HepG2 (cell line): ENCODE measurements around the gene STX1B. TPM values are rescaled to one million over a fixed set of nuclear protein-coding genes. Genes with fewer than 3 reads are reported as not detected.

Source experiments
- ATF1 ChIP-seq: IDR thresholded peaks from 2 replicates; pipeline ENCODE4 v1.6.1; 2016; ENCODE audit warnings: mild to moderate bottlenecking, control low read depth
- ATF7-NPFF ChIP-seq: sonication (generic); formaldehyde crosslinking; IDR thresholded peaks from 2 replicates; pipeline ENCODE4 v1.8.1; 2023; ENCODE audit warnings: mild to moderate bottlenecking, low read depth, missing genetic modification reagents, moderate library complexity
- BORCS8-MEF2B ChIP-seq: sonication (generic); formaldehyde crosslinking; IDR thresholded peaks from 2 replicates; pipeline ENCODE4 v1.8.0; 2022; ENCODE audit warnings: mild to moderate bottlenecking, missing genetic modification reagents
- HIVEP1 ChIP-seq: sonication (generic); formaldehyde crosslinking; IDR thresholded peaks from 2 replicates; pipeline ENCODE4 v1.4.0; 2020; ENCODE audit warnings: mild to moderate bottlenecking, missing genetic modification reagents
- KLF13 ChIP-seq: sonication (generic); formaldehyde crosslinking; IDR thresholded peaks from 2 replicates; pipeline ENCODE4 v1.4.0; 2020; ENCODE audit warnings: mild to moderate bottlenecking, missing genetic modification reagents
- MTA1 ChIP-seq: sonication (generic); formaldehyde crosslinking; IDR thresholded peaks from 2 replicates; pipeline ENCODE4 v1.4.0; 2020; ENCODE audit warnings: missing genetic modification reagents, mild to moderate bottlenecking, borderline replicate concordance
- NFKB2 ChIP-seq: sonication (generic); formaldehyde crosslinking; IDR thresholded peaks from 2 replicates; pipeline ENCODE4 v1.4.0; 2020; ENCODE audit warnings: missing genetic modification reagents, borderline replicate concordance
- NRL ChIP-seq: sonication (generic); formaldehyde crosslinking; IDR thresholded peaks from 2 replicates; pipeline ENCODE4 v1.5.0; 2020; ENCODE audit warnings: missing genetic modification reagents, mild to moderate bottlenecking, moderate library complexity, borderline replicate concordance
- POGZ ChIP-seq: sonication (generic); formaldehyde crosslinking; IDR thresholded peaks from 2 replicates; pipeline ENCODE4 v1.4.0; 2020; ENCODE audit warnings: mild to moderate bottlenecking, missing genetic modification reagents
- XBP1 ChIP-seq: sonication (generic); formaldehyde crosslinking; IDR thresholded peaks from 2 replicates; pipeline ENCODE4 v1.5.0; 2020; ENCODE audit warnings: missing genetic modification reagents
- ZFP37 ChIP-seq: sonication (generic); formaldehyde crosslinking; IDR thresholded peaks from 2 replicates; pipeline ENCODE4 v1.4.0; 2020; ENCODE audit warnings: missing genetic modification reagents, borderline replicate concordance
- ZNF335 ChIP-seq: sonication (generic); formaldehyde crosslinking; IDR thresholded peaks from 2 replicates; pipeline ENCODE4 v1.4.0; 2020; ENCODE audit warnings: missing genetic modification reagents
- ZNF512B ChIP-seq: sonication (generic); formaldehyde crosslinking; IDR thresholded peaks from 2 replicates; pipeline ENCODE4 v1.5.1; 2020; ENCODE audit warnings: missing genetic modification reagents, mild to moderate bottlenecking, borderline replicate concordance
- ZNF530 ChIP-seq: sonication (generic); formaldehyde crosslinking; IDR thresholded peaks from 2 replicates; pipeline ENCODE4 v1.5.0; 2020; ENCODE audit warnings: low read depth, mild to moderate bottlenecking, missing genetic modification reagents
- ZNF720 ChIP-seq: sonication (generic); formaldehyde crosslinking; IDR thresholded peaks from 2 replicates; pipeline ENCODE4 v1.4.0; 2020; ENCODE audit warnings: missing genetic modification reagents
- polyA plus RNA-seq, 8 experiments: library from polyadenylated mRNA; depleted of rRNA in 3 of 8; stranded (reverse) in 7 of 8; unstranded in 1 of 8; fragments of >200 nt; fragmentation: Illumina TruSeq in 4 of 8; extraction: Trizol in 4 of 8; gene quantifications; 2 replicates each; pipeline versions ENCODE4 v1.2.1 to v1.2.3, GENCODE V29; 2011 to 2016; ENCODE audit warnings: low read depth in 4 of 8, missing spikeins in 1 of 8, mixed read lengths in 1 of 8; ENCODE audit not compliant: insufficient read depth in 1 of 8
- total RNA-seq, 5 experiments: library from RNA; depleted of rRNA; stranded (reverse); fragments of >200 nt; fragmentation: Illumina TruSeq; extraction: Trizol; gene quantifications; 2 replicates each; pipeline ENCODE4 v1.2.3, GENCODE V29; 2016; ENCODE audit warnings: low read depth in 1 of 5
- TF ChIP-seq, protein P1 (sequence below): sonication (generic); formaldehyde crosslinking; IDR thresholded peaks from 2 replicates; pipeline ENCODE4 v1.4.0; 2020; ENCODE audit warnings: mild to moderate bottlenecking, missing genetic modification reagents
- TF ChIP-seq, protein P2 (sequence below): sonication (generic); formaldehyde crosslinking; IDR thresholded peaks from 2 replicates; pipeline ENCODE4 v1.8.0; 2023; ENCODE audit warnings: mild to moderate bottlenecking, missing genetic modification reagents
- TF ChIP-seq, protein P3 (sequence below): sonication (generic); formaldehyde crosslinking; IDR thresholded peaks from 2 replicates; pipeline ENCODE4 v1.4.0; 2020; ENCODE audit warnings: mild to moderate bottlenecking, low read depth, missing genetic modification reagents
- TF ChIP-seq, protein P4 (sequence below): sonication (generic); formaldehyde crosslinking; IDR thresholded peaks from 2 replicates; pipeline ENCODE4 v1.8.0; 2022; ENCODE audit warnings: mild to moderate bottlenecking, missing genetic modification reagents; ENCODE audit not compliant: insufficient replicate concordance
- TF ChIP-seq, protein P5 (sequence below): sonication (generic); formaldehyde crosslinking; IDR thresholded peaks from 2 replicates; pipeline ENCODE4 v1.8.1; 2023; ENCODE audit warnings: missing genetic modification reagents, inconsistent platforms, borderline replicate concordance

Gene STX1B
- total and polyA plus RNA-seq, 2 of the 13 experiments (the other 11 are each of a cell fraction or from before 2014, with no cell fraction given) = 2.1 to 3.0 TPM

DNA sequence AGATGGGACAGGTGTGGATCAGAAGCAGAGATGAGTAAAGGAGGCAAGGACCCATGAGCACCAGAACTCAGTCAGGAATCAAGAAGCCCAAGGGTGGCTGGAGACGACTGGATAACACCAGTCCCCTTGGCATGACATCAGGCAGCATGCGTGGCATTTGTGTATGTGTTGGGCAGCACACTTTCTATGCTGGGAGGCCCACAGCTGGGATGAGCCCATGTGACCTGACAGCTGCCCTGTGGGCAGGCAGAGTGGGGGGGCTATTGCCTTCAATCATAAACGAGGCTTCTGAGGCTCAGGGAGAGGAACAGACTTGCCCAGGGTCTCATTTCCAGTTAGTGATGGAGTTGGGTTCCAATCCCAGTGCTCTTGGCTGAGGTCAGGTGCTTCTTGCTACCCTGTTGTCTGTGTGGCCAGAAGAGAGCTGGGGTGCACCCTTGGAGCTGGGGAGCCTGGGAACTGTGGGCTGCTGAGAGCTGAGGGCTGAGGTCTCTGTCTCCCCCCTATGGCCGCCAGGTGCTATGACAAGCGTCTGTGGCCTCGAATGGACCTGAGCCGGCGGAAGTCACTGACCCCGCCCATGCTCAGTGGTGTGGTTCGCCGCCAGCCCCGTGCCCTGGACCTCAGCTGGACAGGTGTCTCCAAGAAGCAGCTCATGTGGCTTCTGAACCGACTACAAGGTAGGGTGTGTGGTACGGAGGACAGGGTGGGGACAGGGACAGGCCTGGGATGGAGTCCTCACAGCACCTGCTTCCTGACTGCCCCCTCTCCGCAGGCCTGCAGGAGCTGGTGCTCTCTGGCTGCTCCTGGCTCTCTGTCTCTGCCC is 68.6 kb downstream of the STX1B start (continued):
- TF ChIP-seq, protein P1, sequence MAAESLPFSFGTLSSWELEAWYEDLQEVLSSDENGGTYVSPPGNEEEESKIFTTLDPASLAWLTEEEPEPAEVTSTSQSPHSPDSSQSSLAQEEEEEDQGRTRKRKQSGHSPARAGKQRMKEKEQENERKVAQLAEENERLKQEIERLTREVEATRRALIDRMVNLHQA (CRISPR knock-in tag) = no peak
- TF ChIP-seq, protein P2, sequence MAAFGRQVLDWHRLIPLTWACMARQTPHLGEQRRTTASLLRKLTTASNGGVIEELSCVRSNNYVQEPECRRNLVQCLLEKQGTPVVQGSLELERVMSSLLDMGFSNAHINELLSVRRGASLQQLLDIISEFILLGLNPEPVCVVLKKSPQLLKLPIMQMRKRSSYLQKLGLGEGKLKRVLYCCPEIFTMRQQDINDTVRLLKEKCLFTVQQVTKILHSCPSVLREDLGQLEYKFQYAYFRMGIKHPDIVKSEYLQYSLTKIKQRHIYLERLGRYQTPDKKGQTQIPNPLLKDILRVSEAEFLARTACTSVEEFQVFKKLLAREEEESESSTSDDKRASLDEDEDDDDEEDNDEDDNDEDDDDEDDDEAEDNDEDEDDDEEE (CRISPR knock-in tag) = 0 out of 2 replicates have a peak, but pooled peaks have one; percentile 49
- TF ChIP-seq, protein P3, sequence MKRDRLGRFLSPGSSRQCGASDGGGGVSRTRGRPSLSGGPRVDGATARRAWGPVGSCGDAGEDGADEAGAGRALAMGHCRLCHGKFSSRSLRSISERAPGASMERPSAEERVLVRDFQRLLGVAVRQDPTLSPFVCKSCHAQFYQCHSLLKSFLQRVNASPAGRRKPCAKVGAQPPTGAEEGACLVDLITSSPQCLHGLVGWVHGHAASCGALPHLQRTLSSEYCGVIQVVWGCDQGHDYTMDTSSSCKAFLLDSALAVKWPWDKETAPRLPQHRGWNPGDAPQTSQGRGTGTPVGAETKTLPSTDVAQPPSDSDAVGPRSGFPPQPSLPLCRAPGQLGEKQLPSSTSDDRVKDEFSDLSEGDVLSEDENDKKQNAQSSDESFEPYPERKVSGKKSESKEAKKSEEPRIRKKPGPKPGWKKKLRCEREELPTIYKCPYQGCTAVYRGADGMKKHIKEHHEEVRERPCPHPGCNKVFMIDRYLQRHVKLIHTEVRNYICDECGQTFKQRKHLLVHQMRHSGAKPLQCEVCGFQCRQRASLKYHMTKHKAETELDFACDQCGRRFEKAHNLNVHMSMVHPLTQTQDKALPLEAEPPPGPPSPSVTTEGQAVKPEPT (CRISPR knock-in tag) = peak; percentile 50; the same call in 1 of the 2 replicates
- no peak for TF ChIP-seq ZNF720
- no peak for TF ChIP-seq POGZ (CRISPR knock-in tag)
- TF ChIP-seq NFKB2 (CRISPR knock-in tag) = peak; percentile 81; the same call in 1 of the 2 replicates
- TF ChIP-seq BORCS8-MEF2B (CRISPR knock-in tag) = no peak
- no peak for TF ChIP-seq KLF13 (CRISPR knock-in tag)
- TF ChIP-seq MTA1 (CRISPR knock-in tag) = peak; percentile 73; the same call in 1 of the 2 replicates
- no peak for TF ChIP-seq HIVEP1 (CRISPR knock-in tag)
- no peak for TF ChIP-seq ZNF512B (CRISPR knock-in tag)
- TF ChIP-seq NRL = peak; percentile 85
- TF ChIP-seq ZNF530 (CRISPR knock-in tag) = no peak
- TF ChIP-seq, protein P4, sequence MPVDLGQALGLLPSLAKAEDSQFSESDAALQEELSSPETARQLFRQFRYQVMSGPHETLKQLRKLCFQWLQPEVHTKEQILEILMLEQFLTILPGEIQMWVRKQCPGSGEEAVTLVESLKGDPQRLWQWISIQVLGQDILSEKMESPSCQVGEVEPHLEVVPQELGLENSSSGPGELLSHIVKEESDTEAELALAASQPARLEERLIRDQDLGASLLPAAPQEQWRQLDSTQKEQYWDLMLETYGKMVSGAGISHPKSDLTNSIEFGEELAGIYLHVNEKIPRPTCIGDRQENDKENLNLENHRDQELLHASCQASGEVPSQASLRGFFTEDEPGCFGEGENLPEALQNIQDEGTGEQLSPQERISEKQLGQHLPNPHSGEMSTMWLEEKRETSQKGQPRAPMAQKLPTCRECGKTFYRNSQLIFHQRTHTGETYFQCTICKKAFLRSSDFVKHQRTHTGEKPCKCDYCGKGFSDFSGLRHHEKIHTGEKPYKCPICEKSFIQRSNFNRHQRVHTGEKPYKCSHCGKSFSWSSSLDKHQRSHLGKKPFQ (CRISPR knock-in tag) = no peak
- no peak for TF ChIP-seq XBP1 (CRISPR knock-in tag)
- TF ChIP-seq ATF1 = no peak
- TF ChIP-seq ATF7-NPFF (CRISPR knock-in tag) = no peak; the same call in 1 of the 2 replicates
- TF ChIP-seq, protein P5, sequence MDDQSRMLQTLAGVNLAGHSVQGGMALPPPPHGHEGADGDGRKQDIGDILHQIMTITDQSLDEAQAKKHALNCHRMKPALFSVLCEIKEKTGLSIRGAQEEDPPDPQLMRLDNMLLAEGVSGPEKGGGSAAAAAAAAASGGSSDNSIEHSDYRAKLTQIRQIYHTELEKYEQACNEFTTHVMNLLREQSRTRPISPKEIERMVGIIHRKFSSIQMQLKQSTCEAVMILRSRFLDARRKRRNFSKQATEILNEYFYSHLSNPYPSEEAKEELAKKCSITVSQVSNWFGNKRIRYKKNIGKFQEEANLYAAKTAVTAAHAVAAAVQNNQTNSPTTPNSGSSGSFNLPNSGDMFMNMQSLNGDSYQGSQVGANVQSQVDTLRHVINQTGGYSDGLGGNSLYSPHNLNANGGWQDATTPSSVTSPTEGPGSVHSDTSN (CRISPR knock-in tag) = no peak
- TF ChIP-seq ZFP37 (CRISPR knock-in tag) = no peak
- TF ChIP-seq ZNF335 = no peak
